EH (cell line): ENCODE measurements around the gene VGLL4.
"Not testable (repeated sequence)": the region's sequence is repeated elsewhere in the genome, so short reads cannot be mapped to it uniquely, and the experiment has no call there.

Experiments used
- DNase-seq: peaks from one replicate; pipeline ENCODE4 v3.0.0-alpha.2; 2015; ENCODE audit warnings: low read depth

Gene VGLL4

GRCh38 chr3:11606090-11606784, 37.5 kb downstream of the VGLL4 start:
- no peak for DNase-seq

GRCh38 chr3:11605398-11605797, 38.3 kb downstream of the VGLL4 start:
- no peak for DNase-seq

DNA sequence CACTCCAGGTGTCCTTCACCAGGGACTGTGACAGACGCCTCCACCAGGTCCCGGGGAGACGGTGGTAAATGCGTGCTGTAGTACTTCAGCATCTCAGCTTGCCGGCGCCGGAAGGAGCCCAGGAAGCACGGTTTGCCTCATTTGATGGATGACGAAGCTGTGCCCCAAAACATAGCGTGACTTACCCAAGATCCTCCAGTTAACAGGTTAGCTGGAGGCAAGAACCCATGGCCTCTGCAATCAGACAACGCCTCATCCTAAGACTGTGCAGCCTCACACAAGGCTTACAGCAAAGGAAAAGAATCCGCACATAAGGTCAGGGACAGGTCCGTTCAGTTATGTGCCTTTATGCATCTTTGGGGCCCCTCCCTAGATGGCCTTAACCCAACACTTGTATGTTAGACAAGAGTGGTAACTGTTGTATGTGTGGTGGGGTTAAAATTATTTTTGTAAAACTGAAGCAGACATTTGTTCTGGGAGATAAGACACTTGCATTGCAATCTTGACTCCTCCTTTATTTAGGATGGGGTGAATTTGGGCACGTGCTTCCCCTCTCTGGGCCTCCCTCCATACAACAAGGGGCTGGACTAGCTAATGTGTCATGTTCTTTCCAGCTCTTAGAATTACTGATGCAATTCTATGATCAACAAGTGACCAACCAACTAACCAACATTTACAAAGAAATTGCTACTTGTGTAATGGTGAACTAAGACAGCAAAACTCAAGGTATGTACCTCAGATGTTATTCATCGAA, 39.4 kb downstream of the VGLL4 start:
- DNase-seq = peak; percentile 86

GRCh38 chr3:11603628-11604027, 40.1 kb downstream of the VGLL4 start:
- DNase-seq = peak; percentile 96

GRCh38 chr3:11602886-11603527, 40.7 kb downstream of the VGLL4 start:
- no peak for DNase-seq

- no peak for DNase-seq
These were observed 41.4 kb downstream of the VGLL4 start for GRCh38 chr3:11602239-11602840.

DNA sequence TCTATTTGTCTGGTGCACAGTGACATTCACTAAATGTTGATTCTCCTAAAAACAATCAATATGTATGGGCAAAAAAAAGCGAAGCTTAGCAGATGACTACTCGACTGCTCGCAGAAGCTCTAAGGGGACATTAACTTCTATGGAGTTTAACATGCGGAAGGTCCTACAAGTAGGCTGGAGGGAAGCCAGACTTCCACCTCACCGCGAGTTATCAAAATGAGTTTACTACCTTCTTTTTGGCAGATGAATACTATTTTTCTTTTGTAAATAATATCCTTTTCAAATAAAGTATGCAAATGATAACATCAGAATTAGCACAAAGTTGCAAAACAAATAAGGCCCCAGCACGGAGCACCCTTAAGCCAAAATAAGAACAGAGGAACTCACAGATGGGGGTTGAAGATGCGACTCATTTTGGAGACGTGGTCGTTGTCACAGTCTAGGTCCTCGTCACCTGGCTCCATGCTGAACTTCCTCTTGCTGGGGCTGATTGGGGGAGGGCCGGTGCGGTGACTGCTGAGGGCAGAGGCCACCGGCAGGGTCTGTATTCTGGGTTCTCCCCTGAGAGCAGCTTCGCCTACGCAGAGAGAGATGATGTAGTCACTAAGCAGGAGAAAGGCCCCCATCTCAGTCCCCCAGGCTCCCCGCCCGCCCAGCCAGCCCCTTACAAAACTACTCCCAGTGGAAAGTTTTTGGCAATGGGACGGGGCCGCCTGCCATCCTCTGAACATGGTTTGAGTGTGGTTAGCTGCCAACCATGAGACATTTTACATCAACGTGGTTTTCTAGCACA, 42.1 kb downstream of the VGLL4 start:
- peak; percentile 54 for DNase-seq

DNA sequence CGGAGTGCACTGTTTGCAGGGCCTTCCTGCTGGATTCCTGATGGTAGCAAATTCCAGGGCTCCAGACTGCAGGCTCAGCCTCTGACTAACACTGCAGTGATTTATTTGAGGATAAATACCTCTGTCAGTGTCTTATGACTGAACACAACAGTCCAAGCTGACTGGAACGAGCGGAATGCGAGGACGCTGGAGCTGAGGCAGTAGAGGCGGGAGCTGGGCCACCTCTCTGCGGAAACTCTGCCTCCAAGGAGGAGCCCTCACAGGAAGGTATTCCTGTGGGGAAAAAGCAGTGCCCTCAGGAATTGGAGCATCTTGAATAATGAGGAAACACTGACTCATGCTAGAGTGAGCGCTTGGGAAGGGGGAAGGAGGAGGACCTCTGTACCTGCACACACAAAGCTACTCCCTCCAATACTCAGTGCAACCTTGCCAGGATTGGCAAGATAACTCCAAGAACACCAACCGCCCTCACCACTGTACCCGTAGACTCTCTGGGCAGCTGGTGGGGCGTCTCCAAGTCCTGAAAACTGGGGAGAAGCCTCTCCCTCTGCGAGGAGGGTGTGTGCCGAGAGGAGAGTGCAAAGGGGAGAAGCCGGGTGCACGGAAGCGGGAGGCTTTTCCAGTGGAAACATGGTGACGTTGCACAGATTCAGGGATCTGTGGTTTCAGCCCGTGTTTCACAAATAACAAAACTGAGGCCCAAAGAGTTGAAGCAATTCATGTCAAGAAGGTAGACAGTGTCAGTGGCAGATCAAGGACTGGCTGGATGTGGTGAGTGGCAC, 43.0 kb downstream of the VGLL4 start:
- DNase-seq = peak; percentile 100

- no peak for DNase-seq
These were observed 47.3 kb downstream of the VGLL4 start for GRCh38 chr3:11596387-11596786.

- DNase-seq = not testable (repeated sequence)
These were observed 48.7 kb downstream of the VGLL4 start for GRCh38 chr3:11595024-11595423.

GRCh38 chr3:11593318-11594034, 50.2 kb downstream of the VGLL4 start:
- DNase-seq = no peak

DNA sequence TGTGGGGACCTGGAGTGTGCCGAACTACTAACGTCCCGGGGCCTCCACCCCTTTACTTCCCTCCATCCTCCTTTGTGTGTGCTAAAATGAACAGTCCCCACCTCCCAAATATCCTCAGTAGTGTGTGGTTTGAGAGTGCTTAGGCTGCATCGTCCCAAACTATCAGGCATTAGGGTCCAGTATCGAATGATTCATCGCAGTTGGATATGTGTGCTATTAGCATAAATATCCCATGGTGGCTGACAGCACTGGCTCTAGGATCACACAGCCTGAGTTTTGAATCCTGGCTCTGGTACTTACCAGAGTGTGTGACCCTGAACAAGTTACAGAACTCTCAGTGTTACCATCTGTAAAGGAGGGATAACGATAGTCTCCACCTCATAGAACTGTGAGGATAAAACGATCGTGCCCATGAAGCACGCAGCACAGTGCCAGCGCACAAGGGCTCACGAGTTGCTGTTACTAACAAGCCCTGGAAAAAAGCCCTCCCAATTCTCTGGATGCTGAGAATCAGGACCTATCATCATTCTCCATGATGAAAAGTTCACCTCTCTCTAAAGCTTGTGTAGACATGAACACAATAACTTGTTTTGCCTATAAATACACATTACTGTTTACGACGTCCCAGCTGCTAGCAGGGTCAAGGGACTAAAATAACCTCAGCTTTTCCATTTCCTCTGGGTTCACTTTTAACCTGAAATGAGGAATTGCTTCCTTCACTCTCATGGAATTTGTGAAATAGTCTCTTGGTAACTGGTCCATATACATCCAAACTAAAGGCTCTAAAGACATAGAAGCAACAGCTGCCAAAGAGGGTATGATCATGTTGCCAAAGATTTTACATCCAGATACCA, 51.0 kb downstream of the VGLL4 start:
- DNase-seq = peak; percentile 68

DNA sequence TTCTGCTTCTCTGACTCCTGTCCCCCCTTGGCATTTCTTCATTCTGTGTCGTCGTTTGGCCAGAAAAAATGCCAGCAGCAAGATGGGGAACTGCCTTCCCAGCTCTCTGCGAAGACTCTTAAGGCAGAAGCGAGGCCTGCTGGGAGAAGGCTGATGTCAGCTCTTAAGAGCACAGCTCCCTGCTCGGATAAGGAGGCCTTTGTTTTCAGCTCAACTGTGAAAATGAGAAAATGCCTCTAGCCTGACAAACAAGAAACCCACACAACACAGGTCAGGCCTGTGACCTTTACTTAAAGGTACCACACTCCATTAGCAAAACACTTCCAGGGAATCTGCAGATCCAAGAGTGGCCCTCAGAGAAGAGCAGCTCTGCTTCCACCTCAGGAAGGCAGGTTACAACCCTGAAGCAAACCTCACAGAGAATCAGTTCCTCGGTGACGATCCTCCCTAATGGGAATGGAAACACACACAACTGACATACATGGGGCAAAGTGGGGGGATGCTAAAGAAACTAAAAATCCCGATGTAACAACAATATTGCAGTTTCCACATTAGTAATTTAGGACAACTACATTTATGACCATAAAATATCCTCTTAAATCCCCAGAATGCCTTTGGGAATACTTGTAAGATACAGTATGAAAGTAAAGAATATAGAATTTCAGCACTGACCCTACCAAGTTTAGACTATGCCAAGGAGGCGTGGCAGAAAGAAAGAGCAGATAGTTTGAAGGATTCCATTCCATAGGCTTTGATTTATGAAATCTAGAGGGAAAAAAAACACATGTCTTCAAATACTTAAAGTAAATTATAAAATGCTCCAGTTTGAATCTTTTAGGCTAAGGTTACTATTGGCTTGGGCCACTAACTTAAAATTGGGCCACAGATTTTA, 52.1 kb downstream of the VGLL4 start:
- DNase-seq = peak; percentile 73

- peak; percentile 79 for DNase-seq
These were observed 52.7 kb downstream of the VGLL4 start for GRCh38 chr3:11591002-11591355.

- DNase-seq = no peak
These were observed 54.0 kb downstream of the VGLL4 start for GRCh38 chr3:11589706-11590105.

GRCh38 chr3:11588755-11589154, 55.0 kb downstream of the VGLL4 start:
- DNase-seq = no peak

DNA sequence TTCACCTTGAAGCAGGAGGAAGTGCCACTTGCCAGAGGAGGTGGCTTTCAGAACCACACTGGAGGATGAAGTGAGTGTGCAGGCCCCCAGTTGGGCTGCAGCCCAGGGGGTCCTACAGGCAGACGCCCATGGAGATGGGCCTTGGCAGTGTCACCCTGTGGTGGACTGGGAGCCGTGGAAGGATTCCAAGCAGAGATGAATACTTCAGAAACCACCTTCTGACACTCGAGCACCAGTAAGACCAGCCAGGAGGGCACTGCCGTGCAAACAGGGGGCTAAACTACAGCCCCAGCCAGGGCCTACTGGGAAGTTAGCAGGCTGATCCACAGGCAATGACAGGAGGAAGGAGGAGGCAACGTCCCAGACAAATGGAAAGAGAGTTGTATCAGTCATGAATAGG, 55.4 kb downstream of the VGLL4 start:
- DNase-seq = no peak

- peak; percentile 44 for DNase-seq
These were observed 55.9 kb downstream of the VGLL4 start for GRCh38 chr3:11587766-11588165.

GRCh38 chr3:11584570-11584969, 59.1 kb downstream of the VGLL4 start:
- no peak for DNase-seq
